B cell (primary cell): ENCODE data around the gene SAG. TPM values are rescaled to one million over a fixed set of nuclear protein-coding genes. Genes with fewer than 3 reads are reported as not detected.

Experiments used
- ATAC-seq: fragments of 200-7000 bp; cut with Tn5 transposase; one replicate; pipeline ENCODE4 v1.10.0; 2021; ENCODE audit warnings: low read depth, mild to moderate bottlenecking, moderate number of reproducible peaks, moderate library complexity
- CTCF ChIA-PET: fragments of 350-600 bp; sonication (Branson Sonifier 250); formaldehyde crosslinking; loops from one replicate; lab custom pipeline; 2021; ENCODE audit warnings: antibody characterized with exemption, inconsistent platforms; lab: Charles Lee
- POLR2A ChIA-PET: fragments of 350-600 bp; sonication (Branson Sonifier 250); formaldehyde crosslinking; loops from one replicate; lab custom pipeline; 2021; ENCODE audit warnings: antibody characterized with exemption; lab: Charles Lee
- DNase-seq: peaks from one replicate; pipeline ENCODE4 v3.0.0; 2013
- H2AFZ ChIP-seq: 2 replicates; pipeline ENCODE4 v1.6.1; 2012; ENCODE audit warnings: mild to moderate bottlenecking, low read depth, low read length; ENCODE audit not compliant: insufficient read depth, poor library complexity, severe bottlenecking
- H3K27ac ChIP-seq, 2 donors: 1 replicate in 1 of 2; 2 replicates in 1 of 2; pipeline ENCODE4 v1.5.1; 2012 to 2013; ENCODE audit warnings: low read length in 2 of 2, mild to moderate bottlenecking in 2 of 2, moderate library complexity in 1 of 2
- H3K27me3 ChIP-seq, 4 experiments: fragments of 200-600 bp in 1 of 4; sonication (generic) in 1 of 4; replicated peaks in 1 of 4; 1 replicate in 2 of 4; 2 replicates in 2 of 4; pipeline versions ENCODE4 v1.6.1 to v1.7.0; 2013 to 2016; ENCODE audit warnings: low read length in 3 of 4, mild to moderate bottlenecking in 2 of 4, mixed read lengths in 1 of 4, moderate library complexity in 1 of 4; ENCODE audit not compliant: insufficient read depth in 4 of 4, control insufficient read depth in 3 of 4; ENCODE audit errors: control extremely low read depth in 1 of 4
- H3K36me3 ChIP-seq, 2 experiments: replicated peaks in 1 of 2; 1 replicate in 1 of 2; 2 replicates in 1 of 2; pipeline versions ENCODE4 v1.6.1 to v1.7.1; 2013; ENCODE audit warnings: low read length in 1 of 2; ENCODE audit not compliant: insufficient read depth in 2 of 2, control insufficient read depth in 1 of 2; ENCODE audit errors: control extremely low read depth in 1 of 2, extremely low read depth in 1 of 2
- H3K4me1 ChIP-seq, 2 donors: fragments of 200-600 bp in 1 of 2; sonication (generic) in 1 of 2; 1 replicate in 1 of 2; 2 replicates in 1 of 2; pipeline versions ENCODE4 v1.5.1 to v1.6.1; 2013 to 2017; ENCODE audit warnings: low read length in 2 of 2; ENCODE audit not compliant: control insufficient read depth in 2 of 2, insufficient read depth in 2 of 2
- H3K4me2 ChIP-seq: replicated peaks from 2 replicates; pipeline ENCODE3; 2012; ENCODE audit warnings: mild to moderate bottlenecking, low read depth, low read length; ENCODE audit not compliant: poor library complexity, severe bottlenecking
- H3K4me3 ChIP-seq, 5 experiments: fragments of 200-600 bp in 1 of 5; sonication (generic) in 1 of 5; 1 replicate in 3 of 5; 2 replicates in 2 of 5; pipeline versions ENCODE4 v1.5.1 to v1.7.0; 2011 to 2016; ENCODE audit warnings: low read length in 4 of 5, mild to moderate bottlenecking in 4 of 5, low read depth in 2 of 5, control low read depth in 1 of 5, moderate library complexity in 1 of 5; ENCODE audit not compliant: insufficient read depth in 1 of 5; ENCODE audit errors: control extremely low read depth in 1 of 5, extremely low read depth in 1 of 5
- H3K79me2 ChIP-seq: fragments of 200-600 bp; sonication (generic); one replicate; pipeline ENCODE4 v1.6.0; 2016; ENCODE audit warnings: low read length; ENCODE audit not compliant: control insufficient read depth, insufficient read depth
- H3K9ac ChIP-seq: fragments of 200-600 bp; sonication (generic); 2 replicates; pipeline ENCODE4 v1.6.1; 2017; ENCODE audit warnings: mild to moderate bottlenecking, low read length, moderate library complexity
- H3K9me3 ChIP-seq, 3 donors: one replicate each; pipeline versions ENCODE4 v1.6.1 to v1.7.1; 2013; ENCODE audit warnings: low read length in 2 of 3; ENCODE audit not compliant: control insufficient read depth in 2 of 3, insufficient read depth in 1 of 3; ENCODE audit errors: control extremely low read depth in 1 of 3
- H4K20me1 ChIP-seq: 2 replicates; pipeline ENCODE4 v1.6.0; 2012; ENCODE audit warnings: mild to moderate bottlenecking, low read length; ENCODE audit not compliant: insufficient read depth, control insufficient read depth, poor library complexity, severe bottlenecking
- H3K27ac Mint-ChIP-seq: one replicate; pipeline ENCODE4 v1.8.0; 2021; ENCODE audit warnings: mixed read lengths
- H3K27me3 Mint-ChIP-seq: one replicate; pipeline ENCODE4 v1.8.0; 2021; ENCODE audit warnings: mixed read lengths
- H3K4me1 Mint-ChIP-seq: one replicate; pipeline ENCODE4 v1.8.0; 2021; ENCODE audit warnings: mixed read lengths
- H3K4me3 Mint-ChIP-seq: one replicate; pipeline ENCODE4 v1.8.0; 2021; ENCODE audit warnings: mixed read lengths
- H3K9me3 Mint-ChIP-seq: one replicate; pipeline ENCODE4 v1.8.0; 2022; ENCODE audit warnings: mixed read lengths; ENCODE audit not compliant: insufficient read depth
- EZH2 ChIP-seq: IDR thresholded peaks from 2 replicates; pipeline ENCODE4 v1.6.1; 2012; ENCODE audit warnings: borderline replicate concordance, low read depth, mild to moderate bottlenecking, moderate library complexity, low read length; ENCODE audit not compliant: insufficient read depth, poor library complexity, severe bottlenecking
- WGBS: methylation state at CpG from one replicate; pipeline ENCODE4 v1.1.5; 2013; ENCODE audit warnings: missing lambda C conversion rate; ENCODE audit not compliant: insufficient coverage; 5-methylcytosine and 5-hydroxymethylcytosine counted together
- intact Hi-C: fragments of 100-400 bp; cut with micrococcal nuclease; formaldehyde crosslinking; loops from one replicate; pipeline ENCODE4 v1.10.0; 2022
- polyA plus RNA-seq: library from polyadenylated mRNA; depleted of rRNA; stranded (reverse); fragments of >200 nt; gene quantifications from 2 replicates; pipeline ENCODE4 v1.2.3, GENCODE V29; 2012
- total RNA-seq, 2 donors: library from RNA; stranded (reverse); fragments of 120-200 nt in 1 of 2; gene quantifications; 1 replicate in 1 of 2; 2 replicates in 1 of 2; pipeline versions ENCODE4 v1.2.3 to v1.2.4, GENCODE V29; 2013 to 2022
- TF ChIP-seq, protein P1 (sequence below): fragments of 200-600 bp; IDR thresholded peaks from one replicate; pipeline ENCODE4 v1.8.0; 2022; ENCODE audit warnings: antibody characterized with exemption, mild to moderate bottlenecking

SAG gene
- total and polyA plus RNA-seq, 2 donors (not counting 1 experiment from before 2014, with no cell fraction given): 0.03 to 0.17 TPM

DNA sequence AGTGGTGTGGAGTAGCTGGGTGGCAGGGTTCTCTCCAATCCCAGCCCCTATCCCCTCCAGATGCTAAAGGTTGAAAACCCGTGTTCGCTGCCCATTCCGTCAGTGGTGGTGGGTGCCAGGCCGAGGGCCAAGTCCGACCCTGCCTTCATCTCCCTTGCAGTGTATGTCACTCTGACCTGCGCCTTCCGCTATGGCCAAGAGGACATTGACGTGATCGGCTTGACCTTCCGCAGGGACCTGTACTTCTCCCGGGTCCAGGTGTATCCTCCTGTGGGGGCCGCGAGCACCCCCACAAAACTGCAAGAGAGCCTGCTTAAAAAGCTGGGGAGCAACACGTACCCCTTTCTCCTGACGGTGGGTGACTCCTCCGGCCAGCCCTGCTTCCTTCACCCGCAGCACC lies 12.9 kb downstream of the SAG start:
- H3K9ac ChIP-seq: no peak overlapping the region
- no peaks in the 10 kb centered on the region for H3K9me3 Mint-ChIP-seq
- ATAC-seq (no peak), DNase-seq (no peak)
- no peak for TF ChIP-seq EZH2
- TF ChIP-seq, protein P1, sequence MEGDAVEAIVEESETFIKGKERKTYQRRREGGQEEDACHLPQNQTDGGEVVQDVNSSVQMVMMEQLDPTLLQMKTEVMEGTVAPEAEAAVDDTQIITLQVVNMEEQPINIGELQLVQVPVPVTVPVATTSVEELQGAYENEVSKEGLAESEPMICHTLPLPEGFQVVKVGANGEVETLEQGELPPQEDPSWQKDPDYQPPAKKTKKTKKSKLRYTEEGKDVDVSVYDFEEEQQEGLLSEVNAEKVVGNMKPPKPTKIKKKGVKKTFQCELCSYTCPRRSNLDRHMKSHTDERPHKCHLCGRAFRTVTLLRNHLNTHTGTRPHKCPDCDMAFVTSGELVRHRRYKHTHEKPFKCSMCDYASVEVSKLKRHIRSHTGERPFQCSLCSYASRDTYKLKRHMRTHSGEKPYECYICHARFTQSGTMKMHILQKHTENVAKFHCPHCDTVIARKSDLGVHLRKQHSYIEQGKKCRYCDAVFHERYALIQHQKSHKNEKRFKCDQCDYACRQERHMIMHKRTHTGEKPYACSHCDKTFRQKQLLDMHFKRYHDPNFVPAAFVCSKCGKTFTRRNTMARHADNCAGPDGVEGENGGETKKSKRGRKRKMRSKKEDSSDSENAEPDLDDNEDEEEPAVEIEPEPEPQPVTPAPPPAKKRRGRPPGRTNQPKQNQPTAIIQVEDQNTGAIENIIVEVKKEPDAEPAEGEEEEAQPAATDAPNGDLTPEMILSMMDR: no peak
- intact Hi-C loops: loop anchor here (5.0 kb wide), 1 partner anchor 37 kb away; no protein-coding TSS in a partner anchor
- peaks cover 31 to 49% of the 10 kb centered on the region in 2 donors for H3K4me1 ChIP-seq
- no peak overlapping the region for H3K4me3 ChIP-seq
- WGBS: 97% methylated on average over 14 of the region's 17 CpGs
- no peak overlapping the region for H3K27ac ChIP-seq
- peaks cover 0 to 3% (median 0%) of the 10 kb centered on the region in 3 donors for H3K9me3 ChIP-seq
- no peaks in the 10 kb centered on the region for H3K36me3 ChIP-seq
- no peak overlapping the region for H3K4me2 ChIP-seq
- H3K4me1 Mint-ChIP-seq: peaks cover 49% of the 10 kb centered on the region
- H4K20me1 ChIP-seq: no peaks in the 10 kb centered on the region
- no peaks in the 10 kb centered on the region for H3K27me3 Mint-ChIP-seq
- no peaks in the 10 kb centered on the region for H3K79me2 ChIP-seq
- ChIA-PET CTCF (interaction anchor here (1.1 to 2.7 kb wide), 5 partner anchors 11 to 53 kb away, joined by 3 to 8 read pairs (median 3); partner anchors contain the start of gene DGKD), POLR2A (interaction anchor here (0.5 to 1.9 kb wide), 3 partner anchors 23 to 37 kb away, joined by 3 to 7 read pairs (median 3); partner anchors contain the start of gene DGKD)
- H3K27ac Mint-ChIP-seq: no peak overlapping the region
- no peaks in the 10 kb centered on the region for H3K27me3 ChIP-seq
- no peak overlapping the region for H2AFZ ChIP-seq
- no peak overlapping the region for H3K4me3 Mint-ChIP-seq

DNA sequence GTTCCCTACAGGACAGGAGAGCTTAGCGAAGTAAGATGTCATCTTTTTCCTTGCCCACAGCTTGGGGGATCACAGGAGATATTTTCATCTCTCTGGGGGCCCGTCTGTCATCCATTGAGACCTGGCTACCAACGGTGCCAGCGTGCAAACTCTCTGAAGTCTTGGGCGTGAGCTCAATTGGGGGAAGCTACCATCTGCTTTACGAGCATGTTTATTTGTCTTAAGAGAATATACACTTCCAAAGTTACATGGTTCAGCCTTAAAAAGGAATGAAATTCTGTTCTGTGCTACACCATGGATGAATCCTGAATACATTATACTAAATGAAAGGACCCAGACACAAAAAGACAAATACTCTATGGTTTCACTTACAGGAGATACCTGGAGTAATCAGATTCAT lies 13.6 kb downstream of the SAG start:
- WGBS: 73% methylated on average over 4 of the region's 6 CpGs
- peak overlapping the region in 1 of 5 experiments; percentile 4 for H3K4me3 ChIP-seq

More for the DNA sequence above, 13.6 kb downstream of the SAG start:
- DNase-seq (no peak), ATAC-seq (no peak)
- Histone ChIP-seq H3K36me3 (no peaks in the 10 kb centered on the region), H3K27ac (no peak overlapping the region), H3K9me3 (peaks cover 0 to 9% (median 0%) of the 10 kb centered on the region in 3 donors), H3K9ac (no peak overlapping the region), H3K4me1 (peaks cover 36 to 56% of the 10 kb centered on the region in 2 donors), H3K4me2 (peak overlapping the region; percentile 53), H3K27me3 (no peaks in the 10 kb centered on the region), H3K79me2 (no peaks in the 10 kb centered on the region), H2AFZ (no peak overlapping the region), H4K20me1 (no peaks in the 10 kb centered on the region)
- H3K4me1 Mint-ChIP-seq: peaks cover 55% of the 10 kb centered on the region
- H3K4me3 Mint-ChIP-seq: peak overlapping the region; percentile 38
- POLR2A ChIA-PET: interaction anchor here (0.6 to 1.9 kb wide), 5 partner anchors 11 to 634 kb away, joined by 3 to 7 read pairs (median 3); partner anchors contain the start of gene DGKD
- no peak for TF ChIP-seq EZH2
- TF ChIP-seq, protein P1: no peak
- CTCF ChIA-PET: interaction anchor here (1.1 to 2.7 kb wide), 6 partner anchors 10 to 53 kb away, joined by 3 to 10 read pairs (median 4); no protein-coding TSS in a partner anchor
- H3K9me3 Mint-ChIP-seq: no peaks in the 10 kb centered on the region
- intact Hi-C loops: loop anchor here (5.0 kb wide), 1 partner anchor 36 kb away; no protein-coding TSS in a partner anchor
- no peaks in the 10 kb centered on the region for H3K27me3 Mint-ChIP-seq
- peak overlapping the region; percentile 48 for H3K27ac Mint-ChIP-seq
